Astrocyte (in vitro differentiated cells and primary cell): ENCODE results near the gene ESAM. TPM values are rescaled to one million over a fixed set of nuclear protein-coding genes. Genes with fewer than 3 reads are reported as not detected.
A peak's percentile ranks its signal among the peaks of the same experiment; 100 is the strongest.

Experiments used
- DNase-seq: peaks from one replicate; pipeline ENCODE4 v3.0.0-alpha.2; 2010; ENCODE audit warnings: low read depth
- FAIRE-seq: peaks from 2 replicates; lab custom pipeline; 2011; peaks lifted over from hg19 to GRCh38; lab: Jason Lieb, UNC
- H2AFZ ChIP-seq: 2 replicates; pipeline ENCODE4 v1.6.0; 2012; ENCODE audit warnings: low read depth, low read length, inconsistent platforms
- H3K27ac ChIP-seq: 2 replicates; pipeline ENCODE4 v1.5.1; 2011; ENCODE audit warnings: low read depth, low read length, inconsistent platforms
- H3K27me3 ChIP-seq: 2 replicates; pipeline ENCODE4 v1.6.0; 2011; ENCODE audit warnings: low read length, inconsistent platforms; ENCODE audit not compliant: insufficient read depth
- H3K36me3 ChIP-seq: 2 replicates; pipeline ENCODE4 v1.5.1; 2011; ENCODE audit warnings: low read length, inconsistent platforms; ENCODE audit not compliant: insufficient read depth
- H3K4me1 ChIP-seq: 2 replicates; pipeline ENCODE4 v1.5.1; 2011; ENCODE audit warnings: low read length, inconsistent platforms; ENCODE audit not compliant: insufficient read depth
- H3K4me2 ChIP-seq: 2 replicates; pipeline ENCODE4 v1.6.0; 2012; ENCODE audit warnings: low read length, inconsistent platforms
- H3K4me3 ChIP-seq: 2 replicates; pipeline ENCODE4 v1.5.1; 2011; ENCODE audit warnings: low read depth, mild to moderate bottlenecking, low read length, inconsistent platforms; ENCODE audit not compliant: insufficient read depth
- H3K79me2 ChIP-seq: 2 replicates; pipeline ENCODE4 v1.6.0; 2012; ENCODE audit warnings: mild to moderate bottlenecking, low read length, inconsistent platforms; ENCODE audit not compliant: insufficient read depth
- H3K9ac ChIP-seq: 2 replicates; pipeline ENCODE4 v1.6.0; 2012; ENCODE audit warnings: mild to moderate bottlenecking, low read length, inconsistent platforms
- H3K9me3 ChIP-seq: 2 replicates; pipeline ENCODE4 v1.5.1; 2012; ENCODE audit warnings: low read depth, mild to moderate bottlenecking, low read length, inconsistent platforms; ENCODE audit not compliant: insufficient read depth
- H4K20me1 ChIP-seq: 2 replicates; pipeline ENCODE4 v1.6.0; 2012; ENCODE audit warnings: low read length, inconsistent platforms; ENCODE audit not compliant: insufficient read depth
- H3K27ac Mint-ChIP-seq: one replicate; pipeline ENCODE4 v1.8.0; 2021; ENCODE audit warnings: mild to moderate bottlenecking, mixed read lengths; ENCODE audit not compliant: unreplicated experiment
- H3K27me3 Mint-ChIP-seq: one replicate; pipeline ENCODE4 v1.8.0; 2021; ENCODE audit warnings: low read depth, mixed read lengths; ENCODE audit not compliant: unreplicated experiment
- H3K36me3 Mint-ChIP-seq: one replicate; pipeline ENCODE4 v1.8.0; 2021; ENCODE audit warnings: low read depth, mixed read lengths; ENCODE audit not compliant: unreplicated experiment
- H3K4me1 Mint-ChIP-seq: one replicate; pipeline ENCODE4 v1.8.0; 2021; ENCODE audit warnings: low read depth, mixed read lengths; ENCODE audit not compliant: unreplicated experiment
- H3K4me3 Mint-ChIP-seq: one replicate; pipeline ENCODE4 v1.8.0; 2021; ENCODE audit warnings: mild to moderate bottlenecking, moderate library complexity, mixed read lengths; ENCODE audit not compliant: unreplicated experiment
- H3K9me3 Mint-ChIP-seq: one replicate; pipeline ENCODE4 v1.8.0; 2021; ENCODE audit warnings: mild to moderate bottlenecking, mixed read lengths; ENCODE audit not compliant: unreplicated experiment
- EZH2 ChIP-seq: IDR thresholded peaks from 2 replicates; pipeline ENCODE4 v1.6.1; 2012; ENCODE audit warnings: mild to moderate bottlenecking, low read length, inconsistent platforms; ENCODE audit not compliant: insufficient read depth
- total RNA-seq: library from RNA; stranded (reverse); gene quantifications from 2 replicates; pipeline ENCODE4 v1.2.1, GENCODE V29; 2021
- TF ChIP-seq, protein P1 (sequence below): IDR thresholded peaks from 2 replicates; pipeline ENCODE4 v1.5.1; 2011; ENCODE audit warnings: low read depth, mild to moderate bottlenecking, inconsistent platforms, low read length, moderate library complexity; ENCODE audit not compliant: insufficient read depth

Gene ESAM
- total RNA-seq, 1 donor from 2014 or later: 22.0 TPM

DNA sequence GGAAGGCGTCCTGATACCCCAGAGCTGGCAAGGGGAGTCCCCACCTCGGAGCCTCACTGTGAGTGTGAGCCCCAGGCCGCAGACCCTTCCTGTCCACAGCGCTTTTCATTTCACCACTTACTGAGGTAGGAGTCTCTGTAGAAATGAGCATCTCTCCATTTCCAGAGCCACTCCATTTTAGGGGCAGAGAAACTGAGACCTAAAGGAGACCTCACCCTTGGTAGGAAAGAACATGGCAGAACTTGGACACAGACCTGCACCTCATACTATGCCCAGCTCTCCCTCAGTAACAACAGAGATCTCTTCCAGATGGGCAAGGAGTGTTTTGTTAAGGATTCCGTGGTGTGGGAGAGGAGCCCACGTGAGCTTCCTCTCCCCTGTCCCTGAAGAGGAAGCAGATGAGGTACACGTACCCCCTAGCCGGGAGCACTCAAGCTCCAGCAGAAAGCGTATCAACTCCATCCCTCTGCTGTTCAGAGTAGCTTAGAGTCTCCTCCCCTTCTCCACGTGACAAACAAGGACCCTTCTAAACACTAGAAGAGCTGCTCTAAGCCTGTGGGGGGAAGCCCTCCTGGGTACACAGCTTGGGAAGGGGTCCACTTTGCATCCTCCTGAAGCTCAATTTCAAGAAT, 9.5 kb downstream of the ESAM start:
- TF ChIP-seq, protein P1, sequence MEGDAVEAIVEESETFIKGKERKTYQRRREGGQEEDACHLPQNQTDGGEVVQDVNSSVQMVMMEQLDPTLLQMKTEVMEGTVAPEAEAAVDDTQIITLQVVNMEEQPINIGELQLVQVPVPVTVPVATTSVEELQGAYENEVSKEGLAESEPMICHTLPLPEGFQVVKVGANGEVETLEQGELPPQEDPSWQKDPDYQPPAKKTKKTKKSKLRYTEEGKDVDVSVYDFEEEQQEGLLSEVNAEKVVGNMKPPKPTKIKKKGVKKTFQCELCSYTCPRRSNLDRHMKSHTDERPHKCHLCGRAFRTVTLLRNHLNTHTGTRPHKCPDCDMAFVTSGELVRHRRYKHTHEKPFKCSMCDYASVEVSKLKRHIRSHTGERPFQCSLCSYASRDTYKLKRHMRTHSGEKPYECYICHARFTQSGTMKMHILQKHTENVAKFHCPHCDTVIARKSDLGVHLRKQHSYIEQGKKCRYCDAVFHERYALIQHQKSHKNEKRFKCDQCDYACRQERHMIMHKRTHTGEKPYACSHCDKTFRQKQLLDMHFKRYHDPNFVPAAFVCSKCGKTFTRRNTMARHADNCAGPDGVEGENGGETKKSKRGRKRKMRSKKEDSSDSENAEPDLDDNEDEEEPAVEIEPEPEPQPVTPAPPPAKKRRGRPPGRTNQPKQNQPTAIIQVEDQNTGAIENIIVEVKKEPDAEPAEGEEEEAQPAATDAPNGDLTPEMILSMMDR: no peak
- TF ChIP-seq EZH2: no peak
- Histone ChIP-seq H3K36me3 (no peaks in the 10 kb centered on the region), H3K4me2 (no peak overlapping the region), H3K9me3 (no peaks in the 10 kb centered on the region), H3K27me3 (peaks cover 11% of the 10 kb centered on the region), H3K4me1 (peaks cover 28% of the 10 kb centered on the region), H3K27ac (no peak overlapping the region), H3K4me3 (no peak overlapping the region), H2AFZ (peak overlapping the region; percentile 49), H3K79me2 (no peaks in the 10 kb centered on the region), H4K20me1 (no peaks in the 10 kb centered on the region), H3K9ac (no peak overlapping the region)
- no peak overlapping the region for H3K27ac Mint-ChIP-seq
- no peak overlapping the region for H3K4me3 Mint-ChIP-seq
- no peak for DNase-seq
- peaks cover 21% of the 10 kb centered on the region for H3K4me1 Mint-ChIP-seq
- H3K9me3 Mint-ChIP-seq: no peaks in the 10 kb centered on the region
- peaks cover 3% of the 10 kb centered on the region for H3K36me3 Mint-ChIP-seq
- peaks cover 59% of the 10 kb centered on the region for H3K27me3 Mint-ChIP-seq
- no peak for FAIRE-seq

- peaks cover 7% of the 10 kb centered on the region for H3K27me3 ChIP-seq
- Mint-ChIP-seq H3K27me3 (peaks cover 57% of the 10 kb centered on the region), H3K27ac (no peak within 1 kb of the TSS), H3K9me3 (no peaks in the 10 kb centered on the region), H3K36me3 (peaks cover 3% of the 10 kb centered on the region), H3K4me3 (no peak within 1 kb of the TSS), H3K4me1 (peaks cover 19% of the 10 kb centered on the region)
- DNase-seq (no peak), FAIRE-seq (no peak)
- H3K4me2 ChIP-seq: no peak within 1 kb of the TSS
- no peaks in the 10 kb centered on the region for H3K79me2 ChIP-seq
- TF ChIP-seq EZH2: peak; percentile 38
- TF ChIP-seq, protein P1: no peak
- H3K9ac ChIP-seq: no peak within 1 kb of the TSS
- H3K4me3 ChIP-seq: no peak within 1 kb of the TSS
- peak within 1 kb of the TSS; percentile 49 for H2AFZ ChIP-seq
- H4K20me1 ChIP-seq: no peaks in the 10 kb centered on the region
- H3K9me3 ChIP-seq: no peaks in the 10 kb centered on the region
- peaks cover 33% of the 10 kb centered on the region for H3K4me1 ChIP-seq
- no peak within 1 kb of the TSS for H3K27ac ChIP-seq
- no peaks in the 10 kb centered on the region for H3K36me3 ChIP-seq
These were observed 10.2 kb downstream of the ESAM start, which contains the start of gene VSIG2 for GRCh38 chr11:124751741-124752470. TSS of gene VSIG2 (minus strand) at chr11:124752255. CDS start at chr11:124752137, 118 bp downstream.

DNA sequence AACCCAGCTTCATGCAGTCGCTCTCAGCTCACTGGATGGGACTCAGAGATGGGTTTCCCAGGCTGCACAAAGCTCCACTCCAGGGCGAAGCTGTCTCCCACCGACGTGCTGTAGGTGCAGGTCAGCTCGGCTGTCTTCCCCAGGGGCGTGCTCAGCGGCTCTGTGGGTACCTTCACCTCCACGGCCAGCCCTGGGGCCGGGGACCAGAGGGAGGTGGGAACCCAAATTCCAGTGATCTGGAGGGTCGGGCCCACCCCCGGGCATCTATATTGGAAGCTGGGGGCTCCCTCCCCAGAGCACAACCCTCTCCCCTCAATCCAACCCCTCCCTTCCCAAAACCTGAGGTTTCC, 10.7 kb downstream of the ESAM start:
- H3K4me1 ChIP-seq: peaks cover 37% of the 10 kb centered on the region
- H3K36me3 Mint-ChIP-seq: no peaks in the 10 kb centered on the region
- H3K36me3 ChIP-seq: no peaks in the 10 kb centered on the region
- no peak for DNase-seq
- H3K4me3 ChIP-seq: no peak overlapping the region
- H3K27me3 Mint-ChIP-seq: peaks cover 56% of the 10 kb centered on the region
- H3K27ac ChIP-seq: no peak overlapping the region
- peaks cover 21% of the 10 kb centered on the region for H3K4me1 Mint-ChIP-seq
- no peaks in the 10 kb centered on the region for H3K79me2 ChIP-seq
- TF ChIP-seq, protein P1: no peak
- no peak for TF ChIP-seq EZH2
- H4K20me1 ChIP-seq: no peaks in the 10 kb centered on the region
- FAIRE-seq: no peak
- H3K4me2 ChIP-seq: no peak overlapping the region
- no peak overlapping the region for H3K4me3 Mint-ChIP-seq
- H3K9me3 Mint-ChIP-seq: no peaks in the 10 kb centered on the region
- H3K27me3 ChIP-seq: peaks cover 2% of the 10 kb centered on the region
- H3K9me3 ChIP-seq: no peaks in the 10 kb centered on the region
- no peak overlapping the region for H2AFZ ChIP-seq
- H3K27ac Mint-ChIP-seq: no peak overlapping the region
- H3K9ac ChIP-seq: no peak overlapping the region
